GM12865 (cell line): ENCODE results near the gene ASIC3.
A peak's percentile ranks its signal among the peaks of the same experiment; 100 is the strongest.

ENCODE experiments used
- DNase-seq: peaks from one replicate; pipeline ENCODE4 v3.0.0; 2010; ENCODE audit warnings: low read depth
- H3K4me3 ChIP-seq: 2 replicates; pipeline ENCODE4 v1.5.1; 2011; ENCODE audit warnings: mild to moderate bottlenecking, low read depth, low read length, control low read depth
- CTCF ChIP-seq: IDR thresholded peaks from 2 replicates; pipeline ENCODE4 v1.5.1; 2011; ENCODE audit warnings: low read length, control low read depth, low read depth, inconsistent platforms; ENCODE audit not compliant: insufficient read depth; ENCODE audit errors: missing control alignments

The ASIC3 gene

GRCh38 chr7:151088856-151089699 lies 40.7 kb downstream of the ASIC3 start:
- TF ChIP-seq CTCF = no peak
- DNase-seq = no peak
- H3K4me3 ChIP-seq = no peak overlapping the region

GRCh38 chr7:151089893-151090730 lies 41.8 kb downstream of the ASIC3 start:
- H3K4me3 ChIP-seq = no peak overlapping the region
- no peak for DNase-seq
- no peak for TF ChIP-seq CTCF

GRCh38 chr7:151091003-151091402 lies 42.7 kb downstream of the ASIC3 start:
- DNase-seq = no peak
- no peak for TF ChIP-seq CTCF
- no peak overlapping the region for H3K4me3 ChIP-seq

GRCh38 chr7:151091431-151091830 lies 43.1 kb downstream of the ASIC3 start:
- peak; percentile 53 for DNase-seq
- TF ChIP-seq CTCF = peak; percentile 77
- H3K4me3 ChIP-seq = no peak overlapping the region

- no peak overlapping the region for H3K4me3 ChIP-seq
- DNase-seq = no peak
- no peak for TF ChIP-seq CTCF
Measured at GRCh38 chr7:151091988-151092387, 43.7 kb downstream of the ASIC3 start.

GRCh38 chr7:151093748-151094147 lies 45.4 kb downstream of the ASIC3 start:
- DNase-seq = no peak
- TF ChIP-seq CTCF = no peak
- no peak overlapping the region for H3K4me3 ChIP-seq
